ENCODE data around the gene ZBTB48. TPM values are rescaled to one million over a fixed set of nuclear protein-coding genes. Genes with fewer than 3 reads are reported as not detected.

Gene ZBTB48
- total RNA-seq, 2 donors from 2014 or later: 39.2 to 50.6 TPM

- peak overlapping the region; percentile 98 for H3K27ac Mint-ChIP-seq
- DNase-seq (no peak), ATAC-seq (replicated peaks in 1 of 2) (peak in 1 of 2 donors; percentile 2)
Measured at GRCh38 chr1:6600410-6601048, 20.7 kb downstream of the ZBTB48 start.

GRCh38 chr1:6601049-6601922 is 21.5 kb downstream of the ZBTB48 start:
- H3K4me3 Mint-ChIP-seq: peak overlapping the region; percentile 89 to 96
- peak; percentile 76 to 77 for ATAC-seq (replicated peaks in 1 of 2)
- no peaks in the 10 kb centered on the region for H3K9me3 Mint-ChIP-seq
- peak; percentile 88 to 93 for DNase-seq
- H3K4me1 Mint-ChIP-seq (ENCODE audit: low read depth): peaks cover 50% of the 10 kb centered on the region
- H3K36me3 Mint-ChIP-seq (ENCODE audit: insufficient read depth in 2 of 2): peaks cover 4 to 9% of the 10 kb centered on the region in 2 donors
- H3K27me3 Mint-ChIP-seq (ENCODE audit: low read depth): no peaks in the 10 kb centered on the region
- peak overlapping the region; percentile 98 for H3K27ac Mint-ChIP-seq

More at GRCh38 chr1:6600410-6601048, 20.7 kb downstream of the ZBTB48 start:
- peak overlapping the region; percentile 89 to 96 for H3K4me3 Mint-ChIP-seq
- H3K27me3 Mint-ChIP-seq (ENCODE audit: low read depth): no peaks in the 10 kb centered on the region
- no peaks in the 10 kb centered on the region for H3K9me3 Mint-ChIP-seq
- H3K36me3 Mint-ChIP-seq (ENCODE audit: insufficient read depth in 2 of 2): peaks cover 8 to 15% of the 10 kb centered on the region in 2 donors
- peaks cover 57% of the 10 kb centered on the region for H3K4me1 Mint-ChIP-seq (ENCODE audit: low read depth)

GRCh38 chr1:6601923-6602668 is 22.3 kb downstream of the ZBTB48 start:
- Mint-ChIP-seq H3K27ac (peak overlapping the region; percentile 98), H3K9me3 (no peaks in the 10 kb centered on the region), H3K27me3 (ENCODE audit: low read depth) (no peaks in the 10 kb centered on the region), H3K36me3 (ENCODE audit: insufficient read depth in 2 of 2) (peaks cover 4 to 8% of the 10 kb centered on the region in 2 donors), H3K4me1 (ENCODE audit: low read depth) (peaks cover 42% of the 10 kb centered on the region), H3K4me3 (peak overlapping the region; percentile 89 to 96)
- DNase-seq (peak; percentile 48 to 57), ATAC-seq (replicated peaks in 1 of 2) (peak; percentile 39 to 47)

- Mint-ChIP-seq H3K4me1 (ENCODE audit: low read depth) (peaks cover 35% of the 10 kb centered on the region), H3K27ac (peak within 1 kb of the TSS; percentile 98), H3K9me3 (no peaks in the 10 kb centered on the region), H3K4me3 (peak within 1 kb of the TSS; percentile 91 to 96), H3K27me3 (ENCODE audit: low read depth) (no peaks in the 10 kb centered on the region), H3K36me3 (ENCODE audit: insufficient read depth in 2 of 2) (peaks cover 4 to 8% of the 10 kb centered on the region in 2 donors)
- ATAC-seq (replicated peaks in 1 of 2) (peak; percentile 68 to 69), DNase-seq (peak; percentile 93 to 95)
Measured at GRCh38 chr1:6602669-6603237, 23.0 kb downstream of the ZBTB48 start, which contains the start of gene KLHL21. Gene KLHL21 (minus strand): TSS chr1:6602869. CDS start chr1:6602817, 52 bp downstream.

- Mint-ChIP-seq H3K4me1 (ENCODE audit: low read depth) (peaks cover 31% of the 10 kb centered on the region), H3K36me3 (ENCODE audit: insufficient read depth in 2 of 2) (peaks cover 4 to 8% of the 10 kb centered on the region in 2 donors), H3K4me3 (peak overlapping the region; percentile 79 to 91), H3K27me3 (ENCODE audit: low read depth) (no peaks in the 10 kb centered on the region), H3K9me3 (no peaks in the 10 kb centered on the region), H3K27ac (peak overlapping the region; percentile 95)
- peak; percentile 16 to 33 for ATAC-seq (replicated peaks in 1 of 2)
- peak; percentile 63 to 64 for DNase-seq
Measured at GRCh38 chr1:6603238-6603914, 23.6 kb downstream of the ZBTB48 start.

- Mint-ChIP-seq H3K9me3 (no peaks in the 10 kb centered on the region), H3K4me1 (ENCODE audit: low read depth) (peaks cover 25% of the 10 kb centered on the region), H3K36me3 (ENCODE audit: insufficient read depth in 2 of 2) (peaks cover 4% of the 10 kb centered on the region in 2 donors), H3K4me3 (peak overlapping the region; percentile 79 to 91), H3K27ac (peak overlapping the region; percentile 95), H3K27me3 (ENCODE audit: low read depth) (no peaks in the 10 kb centered on the region)
- DNase-seq (no peak), ATAC-seq (replicated peaks in 1 of 2) (no peak)
Measured at GRCh38 chr1:6603915-6604558, 24.2 kb downstream of the ZBTB48 start.

- Mint-ChIP-seq H3K9me3 (no peaks in the 10 kb centered on the region), H3K4me3 (peak overlapping the region; percentile 87 to 94), H3K27ac (peak overlapping the region; percentile 83), H3K36me3 (ENCODE audit: insufficient read depth in 2 of 2) (peaks cover 5 to 9% of the 10 kb centered on the region in 2 donors), H3K4me1 (ENCODE audit: low read depth) (peaks cover 25% of the 10 kb centered on the region), H3K27me3 (ENCODE audit: low read depth) (no peaks in the 10 kb centered on the region)
- DNase-seq (peak; percentile 17 to 43), ATAC-seq (replicated peaks in 1 of 2) (peak; percentile 56 to 58)
Measured at GRCh38 chr1:6612641-6613360, 33.0 kb downstream of the ZBTB48 start.

- Mint-ChIP-seq H3K27me3 (ENCODE audit: low read depth) (no peaks in the 10 kb centered on the region), H3K4me3 (peak within 1 kb of the TSS; percentile 87 to 94), H3K27ac (peak within 1 kb of the TSS; percentile 83), H3K4me1 (ENCODE audit: low read depth) (peaks cover 25% of the 10 kb centered on the region), H3K9me3 (no peaks in the 10 kb centered on the region), H3K36me3 (ENCODE audit: insufficient read depth in 2 of 2) (peaks cover 5 to 9% of the 10 kb centered on the region in 2 donors)
- DNase-seq (peak; percentile 100), ATAC-seq (replicated peaks in 1 of 2) (peak; percentile 96 to 97)
Measured at GRCh38 chr1:6613361-6614018, 33.7 kb downstream of the ZBTB48 start, which contains the start of gene PHF13. Gene PHF13 (plus strand): TSS chr1:6613731. CDS start chr1:6614067, 336 bp downstream.

GRCh38 chr1:6614019-6614928 is 34.5 kb downstream of the ZBTB48 start:
- Mint-ChIP-seq H3K4me1 (ENCODE audit: low read depth) (peaks cover 25% of the 10 kb centered on the region), H3K9me3 (no peaks in the 10 kb centered on the region), H3K36me3 (ENCODE audit: insufficient read depth in 2 of 2) (peaks cover 5 to 9% of the 10 kb centered on the region in 2 donors), H3K4me3 (peak overlapping the region; percentile 65 to 80), H3K27me3 (ENCODE audit: low read depth) (no peaks in the 10 kb centered on the region), H3K27ac (no peak overlapping the region)
- ATAC-seq (replicated peaks in 1 of 2) (peak; percentile 5 to 12), DNase-seq (peak; percentile 71 to 76)

Measured in activated T-cell treated with anti-CD3 and anti-CD28 coated beads, Interleukin-2, amount 50 U/mL, for 72 hours (primary cell).